Upper lobe of left lung (tissue), 6 donors: ENCODE data around the gene PSD2. TPM values are rescaled to one million over a fixed set of nuclear protein-coding genes. Genes with fewer than 3 reads are reported as not detected.

Experiments
- ATAC-seq, 2 donors: fragments of 200-7000 bp; cut with Tn5 transposase; one replicate each; pipeline ENCODE4 v1.9.1; 2022; ENCODE audit warnings: mild to moderate bottlenecking in 2 of 2, moderate library complexity in 2 of 2; ENCODE audit not compliant: low FRiP score in 2 of 2
- DNase-seq, 2 donors: peaks; one replicate each; pipeline ENCODE4 v3.0.0-alpha.2; 2019 to 2020
- H3K27ac ChIP-seq, 4 donors: fragments of 200-600 bp; sonication (generic); one replicate each; pipeline ENCODE4 v1.5.1; 2016 to 2019
- H3K27me3 ChIP-seq, 4 donors: fragments of 200-600 bp; sonication (generic); one replicate each; pipeline ENCODE4 v1.5.1; 2017 to 2019
- H3K36me3 ChIP-seq, 4 donors: fragments of 200-600 bp; sonication (generic); one replicate each; pipeline ENCODE4 v1.5.1; 2016 to 2019
- H3K4me1 ChIP-seq, 4 donors: fragments of 200-600 bp; sonication (generic); one replicate each; pipeline ENCODE4 v1.5.1; 2018 to 2019
- H3K4me3 ChIP-seq, 4 donors: fragments of 200-600 bp; sonication (generic); one replicate each; pipeline ENCODE4 v1.5.1; 2017 to 2019; ENCODE audit warnings: mild to moderate bottlenecking in 2 of 4, moderate library complexity in 1 of 4
- H3K9me3 ChIP-seq, 4 donors: fragments of 200-600 bp; sonication (generic); one replicate each; pipeline ENCODE4 v1.5.1; 2018 to 2019
- EP300 ChIP-seq, 4 donors: sonication (generic); formaldehyde crosslinking; IDR thresholded peaks; one replicate each; pipeline ENCODE4 v1.5.1; 2017; ENCODE audit warnings: antibody characterized with exemption in 4 of 4, control low read depth in 2 of 4
- POLR2A ChIP-seq, 4 donors: fragments of 450-650 bp; IDR thresholded peaks; one replicate each; pipeline ENCODE4 v1.5.1; 2016 to 2017; ENCODE audit warnings: antibody characterized with exemption in 4 of 4, mild to moderate bottlenecking in 2 of 4
- POLR2AphosphoS5 ChIP-seq, 2 donors: sonication (generic); formaldehyde crosslinking; IDR thresholded peaks; one replicate each; pipeline ENCODE4 v1.5.1; 2017; ENCODE audit warnings: antibody characterized with exemption in 2 of 2
- WGBS, 2 donors: methylation state at CpG; one replicate each; pipeline ENCODE4 v1.1.5; 2017 to 2018; 5-methylcytosine and 5-hydroxymethylcytosine counted together
- total RNA-seq, 6 donors: library from RNA; depleted of rRNA in 4 of 6; stranded (reverse); fragments of >200 nt in 4 of 6; gene quantifications; one replicate each; pipeline versions ENCODE4 v1.1.0 to v1.2.1, GENCODE V29; 2016 to 2021
- TF ChIP-seq, protein P1 (sequence below), 6 experiments: fragments of 450-650 bp in 4 of 6; fragments of 200-600 bp in 2 of 6; sonication (generic) in 2 of 6; IDR thresholded peaks; one replicate each; pipeline ENCODE4 v1.5.1; 2016 to 2019; ENCODE audit warnings: antibody characterized with exemption in 6 of 6
- donor health status: DM: no; HTN: no; CAD: no; lungs with moderate emphysema.
- donor health status: DM: no; HTN: yes; CAD: no; lungs with severe emphysema.

Gene PSD2
- total RNA-seq, 6 donors from 2014 or later = 0.10 to 0.15 (median 0.11) TPM; not detected in 3

DNA sequence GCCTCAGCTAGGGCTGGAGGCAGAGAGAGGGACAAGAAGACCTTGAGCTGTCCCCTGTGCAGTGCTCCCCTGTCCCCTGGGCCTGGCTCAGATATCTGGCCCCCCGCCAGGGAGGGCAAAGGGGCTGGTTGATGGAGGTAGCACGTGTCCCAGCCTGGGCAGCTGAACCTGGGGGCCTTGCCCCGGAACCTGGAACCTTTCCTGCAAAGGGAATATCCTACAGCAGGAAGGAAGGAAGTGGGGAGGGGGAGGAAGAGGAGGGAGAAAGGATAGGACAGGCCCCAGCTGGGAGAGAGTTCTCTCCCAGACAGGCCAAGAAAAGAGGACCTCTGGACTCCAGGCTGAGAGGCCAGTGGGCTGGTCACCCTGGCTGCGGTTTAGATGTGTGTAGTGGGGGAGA, 27.6 kb upstream of the PSD2 start:
- H3K27ac ChIP-seq = peak overlapping the region in 1 of 4 donors; percentile 2
- H3K36me3 ChIP-seq = no peaks in the 10 kb centered on the region
- DNase-seq = no peak
- H3K9me3 ChIP-seq = no peaks in the 10 kb centered on the region
- TF ChIP-seq, protein P1, sequence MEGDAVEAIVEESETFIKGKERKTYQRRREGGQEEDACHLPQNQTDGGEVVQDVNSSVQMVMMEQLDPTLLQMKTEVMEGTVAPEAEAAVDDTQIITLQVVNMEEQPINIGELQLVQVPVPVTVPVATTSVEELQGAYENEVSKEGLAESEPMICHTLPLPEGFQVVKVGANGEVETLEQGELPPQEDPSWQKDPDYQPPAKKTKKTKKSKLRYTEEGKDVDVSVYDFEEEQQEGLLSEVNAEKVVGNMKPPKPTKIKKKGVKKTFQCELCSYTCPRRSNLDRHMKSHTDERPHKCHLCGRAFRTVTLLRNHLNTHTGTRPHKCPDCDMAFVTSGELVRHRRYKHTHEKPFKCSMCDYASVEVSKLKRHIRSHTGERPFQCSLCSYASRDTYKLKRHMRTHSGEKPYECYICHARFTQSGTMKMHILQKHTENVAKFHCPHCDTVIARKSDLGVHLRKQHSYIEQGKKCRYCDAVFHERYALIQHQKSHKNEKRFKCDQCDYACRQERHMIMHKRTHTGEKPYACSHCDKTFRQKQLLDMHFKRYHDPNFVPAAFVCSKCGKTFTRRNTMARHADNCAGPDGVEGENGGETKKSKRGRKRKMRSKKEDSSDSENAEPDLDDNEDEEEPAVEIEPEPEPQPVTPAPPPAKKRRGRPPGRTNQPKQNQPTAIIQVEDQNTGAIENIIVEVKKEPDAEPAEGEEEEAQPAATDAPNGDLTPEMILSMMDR (IDR thresholded peaks at IDR 0.05) = no peak
- TF ChIP-seq POLR2A (IDR thresholded peaks at IDR 0.05) (no peak), EP300 (IDR thresholded peaks at IDR 0.05) (no peak), POLR2AphosphoS5 (IDR thresholded peaks at IDR 0.05) (no peak)
- H3K27me3 ChIP-seq = peaks cover 0 to 8% (median 7%) of the 10 kb centered on the region in 4 donors
- peaks cover 0 to 23% (median 9%) of the 10 kb centered on the region in 4 donors for H3K4me1 ChIP-seq
- no peak overlapping the region for H3K4me3 ChIP-seq
- WGBS, 2 donors = 51 to 67% methylated on average over 3 of the region's 4 CpGs
- peak in 1 of 2 donors; percentile 7 for ATAC-seq

DNA sequence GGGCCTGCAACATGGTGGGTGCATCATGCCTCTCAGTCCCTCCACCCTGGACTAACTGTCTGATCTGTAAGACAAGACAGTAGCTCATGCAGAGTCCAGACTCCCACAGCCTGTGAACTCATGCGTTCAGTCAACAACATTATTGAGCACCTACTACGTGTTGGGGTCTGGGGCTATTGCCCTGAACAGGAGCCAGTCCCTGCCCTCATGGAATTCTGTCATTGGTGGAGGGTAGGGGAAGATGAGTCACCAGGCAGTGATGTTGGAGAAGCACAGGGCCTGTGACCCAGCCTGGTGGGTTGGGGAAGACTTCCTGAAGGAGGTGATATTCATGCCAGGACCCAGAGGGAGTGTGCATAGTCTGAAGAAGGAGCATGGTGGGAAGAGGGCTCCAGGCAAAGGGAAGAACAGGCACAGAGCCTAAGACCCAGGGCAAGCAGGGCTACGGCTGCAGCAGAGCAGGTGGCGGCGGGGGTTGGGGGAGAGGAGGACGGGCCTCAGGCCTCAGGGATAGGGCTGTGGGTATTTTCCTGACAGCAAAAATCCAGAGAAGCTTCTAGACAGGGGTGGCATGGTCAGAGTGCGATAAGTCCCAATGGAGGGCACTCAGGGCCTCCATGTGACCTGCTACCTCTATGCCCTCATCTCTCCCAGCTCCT, 26.7 kb upstream of the PSD2 start:
- ATAC-seq (no peak), DNase-seq (no peak)
- Histone ChIP-seq H3K36me3 (no peaks in the 10 kb centered on the region), H3K27me3 (peaks cover 0 to 7% (median 6%) of the 10 kb centered on the region in 4 donors), H3K9me3 (no peaks in the 10 kb centered on the region), H3K4me1 (peaks cover 0 to 23% (median 9%) of the 10 kb centered on the region in 4 donors), H3K27ac (peak overlapping the region in 1 of 4 donors; percentile 2), H3K4me3 (no peak overlapping the region)
- TF ChIP-seq POLR2A (IDR thresholded peaks at IDR 0.05) = no peak
- WGBS, 2 donors = 91 to 96% methylated on average over 7 of the region's 7 CpGs

DNA sequence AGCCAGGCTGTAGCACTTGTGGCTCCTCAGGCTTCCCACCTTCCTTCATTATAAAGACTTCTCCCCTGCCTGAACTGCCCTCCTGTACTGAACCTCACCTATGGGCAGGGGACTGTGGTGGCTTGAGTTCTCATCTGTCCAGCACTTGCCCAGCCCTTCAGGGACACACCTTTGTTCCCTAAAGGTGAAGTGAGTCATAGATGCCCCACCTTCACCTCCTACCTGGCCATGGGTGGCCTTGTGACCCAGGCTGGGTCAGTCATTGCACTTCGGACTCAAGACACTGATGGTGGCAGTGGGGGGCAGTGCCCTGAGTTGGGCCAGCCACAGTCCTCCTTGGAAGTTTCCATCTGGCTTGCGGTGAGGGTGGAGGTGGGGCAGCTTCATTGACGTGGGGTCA, 26.1 kb upstream of the PSD2 start:
- TF ChIP-seq, protein P1 (IDR thresholded peaks at IDR 0.05) = no peak
- no peak for DNase-seq
- no peak for ATAC-seq
- H3K27ac ChIP-seq = peak overlapping the region in 1 of 4 donors; percentile 2
- WGBS, 2 donors = 88 to 92% methylated on average over 2 to 3 of the region's 3 CpGs
- peaks cover 0 to 1% (median under 1%) of the 10 kb centered on the region in 4 donors for H3K27me3 ChIP-seq
- no peak overlapping the region for H3K4me3 ChIP-seq
- peaks cover 0 to 17% (median 9%) of the 10 kb centered on the region in 4 donors for H3K4me1 ChIP-seq
- H3K36me3 ChIP-seq = no peaks in the 10 kb centered on the region
- no peaks in the 10 kb centered on the region for H3K9me3 ChIP-seq

DNA sequence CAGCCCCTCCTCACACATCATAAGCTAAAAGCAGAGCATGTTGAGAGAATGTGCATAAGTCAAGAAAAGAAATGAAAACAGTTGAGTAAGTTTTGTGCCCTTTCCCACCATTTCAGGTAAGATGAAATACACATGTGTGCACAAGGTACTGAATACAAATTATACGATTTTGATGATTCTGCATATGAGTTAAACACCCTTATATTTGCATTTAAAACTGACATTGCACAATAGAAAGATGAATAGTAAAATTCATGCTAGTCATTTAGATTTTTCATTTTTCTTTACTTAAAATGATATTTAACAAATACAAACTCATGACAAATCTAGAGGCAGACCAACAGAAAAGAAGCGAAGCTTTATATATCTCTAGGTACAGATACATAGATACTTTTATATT, 24.9 kb upstream of the PSD2 start:
- Histone ChIP-seq H3K9me3 (no peaks in the 10 kb centered on the region), H3K27ac (no peak overlapping the region), H3K4me1 (peaks cover 0 to 23% (median 10%) of the 10 kb centered on the region in 4 donors), H3K4me3 (no peak overlapping the region), H3K27me3 (no peaks in the 10 kb centered on the region), H3K36me3 (no peaks in the 10 kb centered on the region)
- WGBS, 2 donors = 84 to 90% methylated on average over 2 of the region's 2 CpGs
- ATAC-seq (no peak), DNase-seq (no peak)
- TF ChIP-seq, protein P1 (IDR thresholded peaks at IDR 0.05) = no peak
- no peak for TF ChIP-seq EP300 (IDR thresholded peaks at IDR 0.05)
- TF ChIP-seq POLR2AphosphoS5 (IDR thresholded peaks at IDR 0.05) = no peak
- no peak for TF ChIP-seq POLR2A (IDR thresholded peaks at IDR 0.05)

DNA sequence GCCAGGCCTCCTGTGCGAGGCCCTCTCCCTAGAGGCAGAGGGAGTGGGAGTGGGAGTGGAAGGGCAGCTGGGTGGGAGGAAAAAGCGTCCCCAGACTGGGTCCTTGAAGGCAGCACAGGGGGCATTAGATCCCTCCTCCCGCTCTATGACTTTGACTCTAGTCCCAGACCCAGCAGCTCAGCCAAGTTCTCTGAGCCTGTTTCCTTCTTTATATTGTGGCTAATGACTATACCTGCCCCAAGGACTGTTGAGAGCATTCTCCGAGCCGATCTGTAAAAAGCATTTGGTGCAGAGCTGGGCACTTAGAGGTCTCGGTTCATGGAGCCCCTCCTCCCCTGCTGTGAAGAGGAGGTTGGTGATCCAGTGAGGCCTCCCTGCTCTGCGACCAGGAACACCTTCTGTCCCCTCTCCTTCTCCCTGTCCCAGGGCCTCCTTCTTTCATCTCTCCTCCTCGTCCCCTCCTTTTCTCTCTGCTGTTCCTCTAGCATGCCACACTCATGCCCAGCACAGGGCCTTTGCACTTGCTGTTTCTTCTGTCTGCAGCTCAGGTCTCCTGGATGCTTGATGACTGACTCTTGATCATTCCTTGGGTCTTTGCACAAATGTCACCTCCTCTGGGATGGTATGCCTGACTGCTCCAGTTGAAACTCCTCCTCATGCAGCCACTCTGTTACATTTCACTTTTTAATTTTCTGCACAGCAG, 23.4 kb upstream of the PSD2 start:
- 88% methylated on average over 8 of the region's 8 CpGs for WGBS, 2 donors
- H3K4me1 ChIP-seq = peaks cover 0 to 23% (median 10%) of the 10 kb centered on the region in 4 donors
- H3K27ac ChIP-seq = no peak overlapping the region
- ATAC-seq (no peak), DNase-seq (no peak)
- H3K9me3 ChIP-seq = no peaks in the 10 kb centered on the region
- no peak overlapping the region for H3K4me3 ChIP-seq
- no peaks in the 10 kb centered on the region for H3K36me3 ChIP-seq
- TF ChIP-seq EP300 (IDR thresholded peaks at IDR 0.05) (no peak), POLR2A (IDR thresholded peaks at IDR 0.05) (no peak), POLR2AphosphoS5 (IDR thresholded peaks at IDR 0.05) (no peak)
- TF ChIP-seq, protein P1 (IDR thresholded peaks at IDR 0.05) = no peak
- no peaks in the 10 kb centered on the region for H3K27me3 ChIP-seq
